ENCODE measurements around the gene EEF2K. TPM values are rescaled to one million over a fixed set of nuclear protein-coding genes. Genes with fewer than 3 reads are reported as not detected.

EEF2K gene
- polyA plus RNA-seq, 2 of the 4 experiments (the other 2 are of a cell fraction): 8.2 to 9.4 TPM

DNA sequence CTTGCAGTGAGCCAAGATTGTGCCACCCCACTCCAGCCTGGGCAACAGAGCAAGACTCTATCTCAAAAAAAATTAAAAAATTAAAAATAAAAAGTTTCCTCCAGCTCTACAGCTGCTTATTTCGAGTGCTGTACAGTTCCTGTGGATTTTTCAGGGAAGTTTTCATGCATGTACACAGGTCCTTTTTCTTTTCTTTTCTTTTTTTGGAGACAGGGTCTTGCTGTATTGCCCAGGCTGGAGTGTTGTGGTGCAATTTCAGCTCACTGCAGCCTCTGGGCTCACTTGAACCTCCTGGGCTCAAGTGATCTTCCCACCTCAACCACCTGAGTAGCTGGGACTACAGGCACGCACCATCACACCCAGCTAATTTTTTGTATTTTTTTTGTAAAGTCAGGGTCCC, 15.9 kb downstream of the EEF2K start:
- TF ChIP-seq ZSCAN20 (CRISPR knock-in tag; IDR thresholded peaks at IDR 0.05): no peak
- TF ChIP-seq NR3C1 (IDR thresholded peaks at IDR 0.05): no peak
- TF ChIP-seq MAZ (IDR thresholded peaks at IDR 0.05; ENCODE audit: borderline replicate concordance, low read depth, low read length): no peak
- no peak for TF ChIP-seq HEYL (CRISPR knock-in tag; IDR thresholded peaks at IDR 0.05)
- TF ChIP-seq ZC3H11A (IDR thresholded peaks at IDR 0.05): no peak
- TF ChIP-seq ZNF302 (CRISPR knock-in tag; IDR thresholded peaks at IDR 0.05): no peak
- no peak for TF ChIP-seq HOXB5 (CRISPR knock-in tag; IDR thresholded peaks at IDR 0.05)
- no peak for TF ChIP-seq SMC3 (IDR thresholded peaks at IDR 0.05)
- TF ChIP-seq, protein P1, sequence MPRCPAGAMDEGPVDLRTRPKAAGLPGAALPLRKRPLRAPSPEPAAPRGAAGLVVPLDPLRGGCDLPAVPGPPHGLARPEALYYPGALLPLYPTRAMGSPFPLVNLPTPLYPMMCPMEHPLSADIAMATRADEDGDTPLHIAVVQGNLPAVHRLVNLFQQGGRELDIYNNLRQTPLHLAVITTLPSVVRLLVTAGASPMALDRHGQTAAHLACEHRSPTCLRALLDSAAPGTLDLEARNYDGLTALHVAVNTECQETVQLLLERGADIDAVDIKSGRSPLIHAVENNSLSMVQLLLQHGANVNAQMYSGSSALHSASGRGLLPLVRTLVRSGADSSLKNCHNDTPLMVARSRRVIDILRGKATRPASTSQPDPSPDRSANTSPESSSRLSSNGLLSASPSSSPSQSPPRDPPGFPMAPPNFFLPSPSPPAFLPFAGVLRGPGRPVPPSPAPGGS (IDR thresholded peaks at IDR 0.05): no peak
- TF ChIP-seq, protein P2, sequence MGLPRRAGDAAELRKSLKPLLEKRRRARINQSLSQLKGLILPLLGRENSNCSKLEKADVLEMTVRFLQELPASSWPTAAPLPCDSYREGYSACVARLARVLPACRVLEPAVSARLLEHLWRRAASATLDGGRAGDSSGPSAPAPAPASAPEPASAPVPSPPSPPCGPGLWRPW (IDR thresholded peaks at IDR 0.05): no peak
- TF ChIP-seq, protein P3, sequence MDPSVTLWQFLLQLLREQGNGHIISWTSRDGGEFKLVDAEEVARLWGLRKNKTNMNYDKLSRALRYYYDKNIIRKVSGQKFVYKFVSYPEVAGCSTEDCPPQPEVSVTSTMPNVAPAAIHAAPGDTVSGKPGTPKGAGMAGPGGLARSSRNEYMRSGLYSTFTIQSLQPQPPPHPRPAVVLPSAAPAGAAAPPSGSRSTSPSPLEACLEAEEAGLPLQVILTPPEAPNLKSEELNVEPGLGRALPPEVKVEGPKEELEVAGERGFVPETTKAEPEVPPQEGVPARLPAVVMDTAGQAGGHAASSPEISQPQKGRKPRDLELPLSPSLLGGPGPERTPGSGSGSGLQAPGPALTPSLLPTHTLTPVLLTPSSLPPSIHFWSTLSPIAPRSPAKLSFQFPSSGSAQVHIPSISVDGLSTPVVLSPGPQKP (IDR thresholded peaks at IDR 0.05; ENCODE audit: low read depth, low read length): no peak
- TF ChIP-seq, protein P4, sequence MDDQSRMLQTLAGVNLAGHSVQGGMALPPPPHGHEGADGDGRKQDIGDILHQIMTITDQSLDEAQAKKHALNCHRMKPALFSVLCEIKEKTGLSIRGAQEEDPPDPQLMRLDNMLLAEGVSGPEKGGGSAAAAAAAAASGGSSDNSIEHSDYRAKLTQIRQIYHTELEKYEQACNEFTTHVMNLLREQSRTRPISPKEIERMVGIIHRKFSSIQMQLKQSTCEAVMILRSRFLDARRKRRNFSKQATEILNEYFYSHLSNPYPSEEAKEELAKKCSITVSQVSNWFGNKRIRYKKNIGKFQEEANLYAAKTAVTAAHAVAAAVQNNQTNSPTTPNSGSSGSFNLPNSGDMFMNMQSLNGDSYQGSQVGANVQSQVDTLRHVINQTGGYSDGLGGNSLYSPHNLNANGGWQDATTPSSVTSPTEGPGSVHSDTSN (IDR thresholded peaks at IDR 0.05): no peak
- no peak for TF ChIP-seq SREBF2 (IDR thresholded peaks at IDR 0.05)
- no peak for TF ChIP-seq MAFK (IDR thresholded peaks at IDR 0.05; ENCODE audit: partially characterized antibody)
- TF ChIP-seq, protein P5, sequence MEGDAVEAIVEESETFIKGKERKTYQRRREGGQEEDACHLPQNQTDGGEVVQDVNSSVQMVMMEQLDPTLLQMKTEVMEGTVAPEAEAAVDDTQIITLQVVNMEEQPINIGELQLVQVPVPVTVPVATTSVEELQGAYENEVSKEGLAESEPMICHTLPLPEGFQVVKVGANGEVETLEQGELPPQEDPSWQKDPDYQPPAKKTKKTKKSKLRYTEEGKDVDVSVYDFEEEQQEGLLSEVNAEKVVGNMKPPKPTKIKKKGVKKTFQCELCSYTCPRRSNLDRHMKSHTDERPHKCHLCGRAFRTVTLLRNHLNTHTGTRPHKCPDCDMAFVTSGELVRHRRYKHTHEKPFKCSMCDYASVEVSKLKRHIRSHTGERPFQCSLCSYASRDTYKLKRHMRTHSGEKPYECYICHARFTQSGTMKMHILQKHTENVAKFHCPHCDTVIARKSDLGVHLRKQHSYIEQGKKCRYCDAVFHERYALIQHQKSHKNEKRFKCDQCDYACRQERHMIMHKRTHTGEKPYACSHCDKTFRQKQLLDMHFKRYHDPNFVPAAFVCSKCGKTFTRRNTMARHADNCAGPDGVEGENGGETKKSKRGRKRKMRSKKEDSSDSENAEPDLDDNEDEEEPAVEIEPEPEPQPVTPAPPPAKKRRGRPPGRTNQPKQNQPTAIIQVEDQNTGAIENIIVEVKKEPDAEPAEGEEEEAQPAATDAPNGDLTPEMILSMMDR (IDR thresholded peaks at IDR 0.05): no peak
- TF ChIP-seq RCOR1 (IDR thresholded peaks at IDR 0.05; ENCODE audit: low read depth, low read length): no peak
- no peaks in the 10 kb centered on the region for H3K9me3 ChIP-seq
- H3K4me3 ChIP-seq: no peak overlapping the region
- no peak overlapping the region for H3K4me2 ChIP-seq
- DNase-seq (ENCODE audit: low read depth in 1 of 2, low spot score in 1 of 2): no peak
- ChIA-PET POLR2A (no interaction called here), CTCF (interaction anchor here (0.9 to 1.6 kb wide), 4 partner anchors 10 to 17 kb away, joined by 3 to 5 read pairs (median 4); partner anchors contain the start of gene EEF2K)
- WGBS (ENCODE audit: missing lambda C conversion rate): 89% methylated on average over 2 of the region's 2 CpGs
- FAIRE-seq: no peak
- ATAC-seq: no peak
- H3K4me1 ChIP-seq: peaks cover 11% of the 10 kb centered on the region; the same call in 2 of the 3 replicates
- H3K27ac ChIP-seq: no peak overlapping the region

DNA sequence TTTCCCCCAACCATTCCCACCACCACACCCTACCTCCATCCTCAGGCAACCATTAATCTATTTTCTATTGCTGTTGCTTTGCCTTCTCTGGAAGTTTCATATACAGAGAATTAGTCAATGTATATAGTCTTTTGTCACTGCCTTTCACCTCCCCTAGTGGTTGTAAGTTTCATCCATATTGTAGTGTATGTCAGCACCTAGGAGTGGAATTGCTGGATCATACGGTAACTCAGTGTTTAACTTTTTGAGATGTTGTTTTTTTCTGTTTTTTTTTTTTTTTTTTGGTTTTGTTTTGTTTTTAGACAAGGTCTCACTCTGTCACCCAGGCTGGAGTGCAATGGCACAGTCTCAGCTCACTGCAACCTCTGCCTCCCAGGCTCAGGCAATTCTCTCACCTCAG, 16.9 kb downstream of the EEF2K start:
- POLR2A ChIA-PET: interaction anchor here (0.6 kb wide), 1 partner anchor 59 kb away, joined by 3 read pairs; no protein-coding TSS in a partner anchor
- CTCF ChIA-PET: interaction anchor here (0.7 to 3.2 kb wide), 3 partner anchors 17 to 1291 kb away, joined by 3 to 14 read pairs (median 5); partner anchors contain the start of gene EEF2K
- FAIRE-seq (no peak), DNase-seq (ENCODE audit: low read depth in 1 of 2, low spot score in 1 of 2) (no peak), ATAC-seq (0 out of 6 replicates have a peak, but pooled peaks of 1 of the 2 experiments have one; percentile 38)
- no peak for TF ChIP-seq HOXA7 (CRISPR knock-in tag; IDR thresholded peaks at IDR 0.05)
- no peak for TF ChIP-seq GATA3 (IDR thresholded peaks at IDR 0.05; ENCODE audit: borderline replicate concordance)
- H3K9me3 ChIP-seq: no peaks in the 10 kb centered on the region
- H3K4me1 ChIP-seq: peaks cover 11% of the 10 kb centered on the region; the same call in 2 of the 3 replicates
- whole genome bisulfite sequencing (ENCODE audit: missing lambda C conversion rate): 97% methylated on average over 1 of the region's 1 CpG
- no peak overlapping the region for H3K27ac ChIP-seq
- H3K4me2 ChIP-seq: no peak overlapping the region
- H3K4me3 ChIP-seq: no peak overlapping the region

DNA sequence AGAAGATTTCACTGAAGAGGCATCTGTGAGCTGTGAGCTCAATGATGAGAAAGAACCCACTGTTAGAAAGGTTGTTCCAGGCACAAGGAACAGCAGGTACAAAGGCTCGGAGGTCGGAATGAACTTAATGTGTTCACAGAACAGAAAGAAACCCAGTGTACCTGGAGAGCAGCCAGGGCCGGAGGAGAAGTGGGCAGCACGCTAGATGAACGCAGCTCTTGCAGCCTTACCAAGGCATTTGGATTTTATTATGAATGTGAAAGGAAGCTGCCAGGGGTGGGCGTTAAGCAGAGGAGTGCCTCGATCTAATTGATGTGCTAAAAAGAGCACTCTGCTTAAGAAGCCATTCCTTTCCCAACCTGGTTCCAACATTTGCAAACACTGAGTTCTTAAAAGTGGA, 19.0 kb downstream of the EEF2K start:
- Histone ChIP-seq H3K4me2 (no peak overlapping the region), H3K27ac (no peak overlapping the region), H3K4me3 (no peak overlapping the region), H3K9me3 (no peaks in the 10 kb centered on the region), H3K4me1 (peaks cover 11% of the 10 kb centered on the region; the same call in 2 of the 3 replicates)
- TF ChIP-seq MYC (IDR thresholded peaks at IDR 0.05; ENCODE audit: borderline replicate concordance, low read length): no peak
- no peak for TF ChIP-seq FOSL2 (IDR thresholded peaks at IDR 0.05)
- no peak for TF ChIP-seq FOSL2 (CRISPR knock-in tag; IDR thresholded peaks at IDR 0.05)
- TF ChIP-seq, protein P6, sequence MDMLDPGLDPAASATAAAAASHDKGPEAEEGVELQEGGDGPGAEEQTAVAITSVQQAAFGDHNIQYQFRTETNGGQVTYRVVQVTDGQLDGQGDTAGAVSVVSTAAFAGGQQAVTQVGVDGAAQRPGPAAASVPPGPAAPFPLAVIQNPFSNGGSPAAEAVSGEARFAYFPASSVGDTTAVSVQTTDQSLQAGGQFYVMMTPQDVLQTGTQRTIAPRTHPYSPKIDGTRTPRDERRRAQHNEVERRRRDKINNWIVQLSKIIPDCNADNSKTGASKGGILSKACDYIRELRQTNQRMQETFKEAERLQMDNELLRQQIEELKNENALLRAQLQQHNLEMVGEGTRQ (IDR thresholded peaks at IDR 0.05): no peak
- ATAC-seq: no peak
- ChIA-PET POLR2A (no interaction called here), CTCF (interaction anchor here (0.6 to 3.2 kb wide), 6 partner anchors 9 to 75 kb away, joined by 3 to 14 read pairs (median 4); partner anchors contain the start of gene EEF2K)
- no peak for FAIRE-seq
- no peak for DNase-seq (ENCODE audit: low read depth in 1 of 2, low spot score in 1 of 2)
- 93% methylated on average over 7 of the region's 7 CpGs for WGBS (ENCODE audit: missing lambda C conversion rate)
